Fibroblast of lung (primary cell): ENCODE measurements around the gene SLC6A7. TPM values are rescaled to one million over a fixed set of nuclear protein-coding genes. Genes with fewer than 3 reads are reported as not detected.

Source experiments
- DNase-seq, 2 donors: peaks; one replicate each; pipeline versions ENCODE4 v3.0.0 to v3.0.0-alpha.2; 2010; ENCODE audit warnings: low read depth in 2 of 2
- H2AFZ ChIP-seq: 2 replicates; pipeline ENCODE4 v1.5.1; 2012; ENCODE audit warnings: low read length, control low read depth, inconsistent platforms
- H3K27ac ChIP-seq: 2 replicates; pipeline ENCODE4 v1.5.1; 2011; ENCODE audit warnings: low read length, control low read depth; ENCODE audit not compliant: insufficient read depth
- H3K27me3 ChIP-seq: 2 replicates; pipeline ENCODE4 v1.5.1; 2011; ENCODE audit warnings: mild to moderate bottlenecking, low read length; ENCODE audit not compliant: control insufficient read depth, insufficient read depth
- H3K36me3 ChIP-seq: 2 replicates; pipeline ENCODE4 v1.5.1; 2011; ENCODE audit warnings: low read length; ENCODE audit not compliant: control insufficient read depth, insufficient read depth
- H3K4me1 ChIP-seq: 2 replicates; pipeline ENCODE4 v1.5.1; 2011; ENCODE audit warnings: low read length; ENCODE audit not compliant: control insufficient read depth, insufficient read depth; ENCODE audit errors: extremely low read depth
- H3K4me2 ChIP-seq: 2 replicates; pipeline ENCODE4 v1.5.1; 2011; ENCODE audit warnings: low read length, control low read depth; ENCODE audit not compliant: insufficient read depth; ENCODE audit errors: extremely low read depth
- H3K4me3 ChIP-seq, 4 experiments: fragments of 200-600 bp in 1 of 4; sonication (generic) in 1 of 4; replicated peaks in 1 of 4; 2 replicates each; pipeline ENCODE4 v1.5.1; 2011 to 2016; ENCODE audit warnings: low read length in 4 of 4, low read depth in 3 of 4, mild to moderate bottlenecking in 3 of 4, control low read depth in 2 of 4, inconsistent platforms in 1 of 4, mixed read lengths in 1 of 4; ENCODE audit not compliant: insufficient read depth in 1 of 4; ENCODE audit errors: control extremely low read depth in 1 of 4
- H3K79me2 ChIP-seq: 2 replicates; pipeline ENCODE4 v1.5.1; 2012; ENCODE audit warnings: mild to moderate bottlenecking, low read length, inconsistent platforms; ENCODE audit not compliant: control insufficient read depth, insufficient read depth
- H3K9ac ChIP-seq: 2 replicates; pipeline ENCODE4 v1.5.1; 2011; ENCODE audit warnings: mild to moderate bottlenecking, low read length, control low read depth; ENCODE audit not compliant: insufficient read depth
- H3K9me3 ChIP-seq: 2 replicates; pipeline ENCODE4 v1.5.1; 2012; ENCODE audit warnings: low read depth, low read length; ENCODE audit not compliant: control insufficient read depth, insufficient read depth
- H4K20me1 ChIP-seq: 2 replicates; pipeline ENCODE4 v1.5.1; 2011; ENCODE audit warnings: low read length; ENCODE audit not compliant: control insufficient read depth, insufficient read depth; ENCODE audit errors: extremely low read depth
- EZH2 ChIP-seq: IDR thresholded peaks from 2 replicates; pipeline ENCODE4 v1.5.1; 2012; ENCODE audit warnings: low read length, control low read depth, mild to moderate bottlenecking; ENCODE audit errors: missing control alignments
- polyA plus RNA-seq, 2 donors: library from polyadenylated mRNA; depleted of rRNA in 1 of 2; stranded (reverse) in 1 of 2; unstranded in 1 of 2; fragments of >200 nt; gene quantifications; 2 replicates each; pipeline ENCODE4 v1.2.1, GENCODE V29; 2011 to 2012; ENCODE audit warnings: missing spikeins in 1 of 2
- total RNA-seq: library from RNA; depleted of rRNA; stranded (reverse); fragments of >200 nt; gene quantifications from 2 replicates; pipeline ENCODE4 v1.2.1, GENCODE V29; 2014
- TF ChIP-seq, protein P1 (sequence below), 2 donors: IDR thresholded peaks in 1 of 2; conservative IDR thresholded peaks in 1 of 2; 1 replicate in 1 of 2; 2 replicates in 1 of 2; pipeline ENCODE4 v1.5.1; 2011 to 2012; ENCODE audit warnings: low read length in 2 of 2, control low read depth in 1 of 2, inconsistent platforms in 1 of 2, low read depth in 1 of 2, mild to moderate bottlenecking in 1 of 2

Gene SLC6A7
- total and polyA plus RNA-seq, 2 donors (not counting 1 experiment from before 2014, with no cell fraction given): 0.02 TPM; not detected in 1

DNA sequence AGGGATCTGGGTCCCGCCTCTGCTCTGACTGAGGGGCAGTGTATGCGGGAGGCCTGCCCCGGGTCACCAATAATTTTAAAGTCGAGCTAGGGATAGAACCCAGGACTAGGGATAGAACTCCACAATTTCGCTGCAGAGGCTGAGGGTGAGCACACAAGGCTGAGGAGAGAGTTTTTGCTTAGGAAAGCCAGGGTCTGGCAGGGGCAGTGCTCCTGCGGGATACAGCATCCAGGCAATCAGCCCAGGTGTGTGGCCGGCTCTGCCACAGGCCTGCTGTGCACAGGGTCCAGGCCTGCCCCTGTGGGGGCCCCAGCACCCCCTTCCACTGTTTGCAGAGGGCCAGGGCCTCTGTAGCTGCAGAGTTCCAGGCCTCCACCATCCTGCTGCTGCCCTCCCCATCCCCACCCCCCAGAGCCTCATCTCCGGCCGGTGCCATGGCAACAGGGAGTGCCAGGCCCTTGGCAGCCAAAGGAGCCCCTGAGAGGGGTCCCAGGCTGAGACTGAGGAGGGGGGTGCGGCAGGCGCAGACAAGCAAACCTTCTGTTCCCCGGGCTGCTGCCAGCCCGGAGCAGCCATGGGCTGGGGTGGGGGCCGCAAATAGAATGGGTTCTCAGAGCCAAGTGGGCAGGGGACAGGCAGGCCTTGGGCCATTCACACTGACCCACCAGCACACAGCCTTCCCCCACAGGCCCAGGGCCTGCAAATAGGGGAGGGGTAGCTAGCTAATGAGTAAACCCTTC is 42.8 kb upstream of the SLC6A7 start:
- Histone ChIP-seq H3K4me3 (peak overlapping the region in 1 of 4 experiments; percentile 17), H4K20me1 (no peaks in the 10 kb centered on the region), H3K4me1 (peaks cover 56% of the 10 kb centered on the region), H3K9me3 (no peaks in the 10 kb centered on the region), H3K4me2 (no peak overlapping the region), H2AFZ (no peak overlapping the region), H3K9ac (peak overlapping the region; percentile 52), H3K79me2 (peaks cover 73% of the 10 kb centered on the region), H3K27me3 (no peaks in the 10 kb centered on the region), H3K27ac (peak overlapping the region; percentile 65), H3K36me3 (peaks cover 7% of the 10 kb centered on the region)
- DNase-seq: no peak
- TF ChIP-seq, protein P1, sequence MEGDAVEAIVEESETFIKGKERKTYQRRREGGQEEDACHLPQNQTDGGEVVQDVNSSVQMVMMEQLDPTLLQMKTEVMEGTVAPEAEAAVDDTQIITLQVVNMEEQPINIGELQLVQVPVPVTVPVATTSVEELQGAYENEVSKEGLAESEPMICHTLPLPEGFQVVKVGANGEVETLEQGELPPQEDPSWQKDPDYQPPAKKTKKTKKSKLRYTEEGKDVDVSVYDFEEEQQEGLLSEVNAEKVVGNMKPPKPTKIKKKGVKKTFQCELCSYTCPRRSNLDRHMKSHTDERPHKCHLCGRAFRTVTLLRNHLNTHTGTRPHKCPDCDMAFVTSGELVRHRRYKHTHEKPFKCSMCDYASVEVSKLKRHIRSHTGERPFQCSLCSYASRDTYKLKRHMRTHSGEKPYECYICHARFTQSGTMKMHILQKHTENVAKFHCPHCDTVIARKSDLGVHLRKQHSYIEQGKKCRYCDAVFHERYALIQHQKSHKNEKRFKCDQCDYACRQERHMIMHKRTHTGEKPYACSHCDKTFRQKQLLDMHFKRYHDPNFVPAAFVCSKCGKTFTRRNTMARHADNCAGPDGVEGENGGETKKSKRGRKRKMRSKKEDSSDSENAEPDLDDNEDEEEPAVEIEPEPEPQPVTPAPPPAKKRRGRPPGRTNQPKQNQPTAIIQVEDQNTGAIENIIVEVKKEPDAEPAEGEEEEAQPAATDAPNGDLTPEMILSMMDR (conservative IDR thresholded peaks at IDR 0.05 in 1 of 2, IDR thresholded peaks at IDR 0.05 in 1 of 2; ENCODE audit: low read depth in 1 of 2, low read length in 2 of 2): no peak
- no peak for TF ChIP-seq EZH2

DNA sequence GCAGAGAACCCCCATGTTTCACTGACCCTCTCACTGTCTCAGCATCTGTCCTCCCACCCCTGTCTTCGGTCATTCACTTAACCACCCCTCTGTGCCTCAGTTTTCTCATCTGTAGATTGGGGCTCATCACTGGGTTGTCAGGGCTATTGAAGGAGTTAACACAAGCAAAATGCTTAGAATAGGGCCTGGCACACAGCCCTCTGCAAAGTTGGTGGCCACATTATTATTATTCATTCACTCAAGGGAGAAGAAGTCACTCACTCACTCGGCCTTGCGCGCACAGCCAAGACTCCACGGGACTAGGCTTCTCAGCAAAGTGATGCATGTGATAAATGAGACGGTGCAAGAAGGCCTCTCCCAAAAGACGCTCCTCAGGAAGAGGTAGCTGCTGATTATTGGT is 42.2 kb upstream of the SLC6A7 start:
- TF ChIP-seq EZH2: no peak
- TF ChIP-seq, protein P1 (conservative IDR thresholded peaks at IDR 0.05 in 1 of 2, IDR thresholded peaks at IDR 0.05 in 1 of 2; ENCODE audit: low read depth in 1 of 2, low read length in 2 of 2): no peak
- no peak overlapping the region for H2AFZ ChIP-seq
- H4K20me1 ChIP-seq: no peaks in the 10 kb centered on the region
- peaks cover 54% of the 10 kb centered on the region for H3K4me1 ChIP-seq
- peak overlapping the region in 1 of 4 experiments; percentile 17 for H3K4me3 ChIP-seq
- DNase-seq: no peak
- H3K27ac ChIP-seq: peak overlapping the region; percentile 65
- H3K9me3 ChIP-seq: no peaks in the 10 kb centered on the region
- peaks cover 77% of the 10 kb centered on the region for H3K79me2 ChIP-seq
- H3K27me3 ChIP-seq: no peaks in the 10 kb centered on the region
- H3K36me3 ChIP-seq: peaks cover 7% of the 10 kb centered on the region
- H3K9ac ChIP-seq: peak overlapping the region; percentile 52
- H3K4me2 ChIP-seq: peak overlapping the region; percentile 33

DNA sequence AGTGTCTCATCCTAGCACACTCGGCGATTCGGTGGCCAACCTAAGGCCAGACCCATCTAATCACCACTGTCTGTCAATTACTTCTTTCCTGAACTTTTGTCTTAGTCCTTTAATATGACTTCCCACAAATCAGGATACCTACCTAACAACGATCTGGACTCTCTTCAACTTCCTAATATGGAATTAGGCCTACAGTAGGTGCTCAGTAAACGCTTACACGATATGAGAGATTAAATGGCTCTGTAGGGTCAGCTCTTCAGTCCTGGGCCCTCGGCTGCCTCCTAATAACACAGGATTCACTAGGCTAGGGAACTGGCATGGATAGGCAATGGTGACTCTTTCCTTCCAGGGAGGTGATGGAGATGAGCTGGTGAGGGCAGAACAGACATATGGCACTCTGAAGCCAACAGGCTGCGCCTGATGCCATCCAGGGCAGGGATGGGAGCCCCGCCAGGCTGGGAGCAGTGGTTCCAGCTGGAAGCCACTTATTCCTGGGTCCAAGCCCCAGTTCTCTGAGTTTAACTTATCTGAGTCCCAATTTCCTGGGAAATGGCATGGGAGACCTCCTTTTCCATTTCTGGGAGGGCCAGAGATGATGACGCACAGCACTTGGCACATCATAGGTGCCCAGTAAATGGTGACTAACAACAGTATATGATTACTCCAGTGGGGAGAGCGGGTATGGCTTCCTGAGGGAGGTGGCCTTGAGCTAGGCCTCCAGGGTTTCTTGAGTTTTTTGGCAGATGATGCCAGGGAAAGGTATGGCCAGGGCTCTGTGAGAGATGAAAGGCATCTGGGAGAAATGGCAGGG is 41.5 kb upstream of the SLC6A7 start:
- Histone ChIP-seq H3K27me3 (no peaks in the 10 kb centered on the region), H3K27ac (peak overlapping the region; percentile 65), H3K9me3 (no peaks in the 10 kb centered on the region), H3K9ac (peak overlapping the region; percentile 29), H2AFZ (no peak overlapping the region), H3K4me3 (peak overlapping the region in 1 of 4 experiments; percentile 17), H3K36me3 (peaks cover 9% of the 10 kb centered on the region), H3K4me1 (peaks cover 54% of the 10 kb centered on the region), H3K4me2 (no peak overlapping the region), H3K79me2 (peaks cover 84% of the 10 kb centered on the region), H4K20me1 (no peaks in the 10 kb centered on the region)
- DNase-seq: no peak
- no peak for TF ChIP-seq EZH2
- TF ChIP-seq, protein P1 (conservative IDR thresholded peaks at IDR 0.05 in 1 of 2, IDR thresholded peaks at IDR 0.05 in 1 of 2; ENCODE audit: low read depth in 1 of 2, low read length in 2 of 2): no peak
